Measurements from ENCODE around the gene METTL27. TPM values are rescaled to one million over a fixed set of nuclear protein-coding genes. Genes with fewer than 3 reads are reported as not detected.

The METTL27 gene
- total and polyA plus RNA-seq, 2 experiments from 2014 or later: 10.1 to 11.0 TPM

- H3K4me2 ChIP-seq: no peak overlapping the region
- no peaks in the 10 kb centered on the region for H3K9me3 Mint-ChIP-seq
- H3K27me3 ChIP-seq (ENCODE audit: insufficient read depth): no peaks in the 10 kb centered on the region
- TF ChIP-seq, protein P1, sequence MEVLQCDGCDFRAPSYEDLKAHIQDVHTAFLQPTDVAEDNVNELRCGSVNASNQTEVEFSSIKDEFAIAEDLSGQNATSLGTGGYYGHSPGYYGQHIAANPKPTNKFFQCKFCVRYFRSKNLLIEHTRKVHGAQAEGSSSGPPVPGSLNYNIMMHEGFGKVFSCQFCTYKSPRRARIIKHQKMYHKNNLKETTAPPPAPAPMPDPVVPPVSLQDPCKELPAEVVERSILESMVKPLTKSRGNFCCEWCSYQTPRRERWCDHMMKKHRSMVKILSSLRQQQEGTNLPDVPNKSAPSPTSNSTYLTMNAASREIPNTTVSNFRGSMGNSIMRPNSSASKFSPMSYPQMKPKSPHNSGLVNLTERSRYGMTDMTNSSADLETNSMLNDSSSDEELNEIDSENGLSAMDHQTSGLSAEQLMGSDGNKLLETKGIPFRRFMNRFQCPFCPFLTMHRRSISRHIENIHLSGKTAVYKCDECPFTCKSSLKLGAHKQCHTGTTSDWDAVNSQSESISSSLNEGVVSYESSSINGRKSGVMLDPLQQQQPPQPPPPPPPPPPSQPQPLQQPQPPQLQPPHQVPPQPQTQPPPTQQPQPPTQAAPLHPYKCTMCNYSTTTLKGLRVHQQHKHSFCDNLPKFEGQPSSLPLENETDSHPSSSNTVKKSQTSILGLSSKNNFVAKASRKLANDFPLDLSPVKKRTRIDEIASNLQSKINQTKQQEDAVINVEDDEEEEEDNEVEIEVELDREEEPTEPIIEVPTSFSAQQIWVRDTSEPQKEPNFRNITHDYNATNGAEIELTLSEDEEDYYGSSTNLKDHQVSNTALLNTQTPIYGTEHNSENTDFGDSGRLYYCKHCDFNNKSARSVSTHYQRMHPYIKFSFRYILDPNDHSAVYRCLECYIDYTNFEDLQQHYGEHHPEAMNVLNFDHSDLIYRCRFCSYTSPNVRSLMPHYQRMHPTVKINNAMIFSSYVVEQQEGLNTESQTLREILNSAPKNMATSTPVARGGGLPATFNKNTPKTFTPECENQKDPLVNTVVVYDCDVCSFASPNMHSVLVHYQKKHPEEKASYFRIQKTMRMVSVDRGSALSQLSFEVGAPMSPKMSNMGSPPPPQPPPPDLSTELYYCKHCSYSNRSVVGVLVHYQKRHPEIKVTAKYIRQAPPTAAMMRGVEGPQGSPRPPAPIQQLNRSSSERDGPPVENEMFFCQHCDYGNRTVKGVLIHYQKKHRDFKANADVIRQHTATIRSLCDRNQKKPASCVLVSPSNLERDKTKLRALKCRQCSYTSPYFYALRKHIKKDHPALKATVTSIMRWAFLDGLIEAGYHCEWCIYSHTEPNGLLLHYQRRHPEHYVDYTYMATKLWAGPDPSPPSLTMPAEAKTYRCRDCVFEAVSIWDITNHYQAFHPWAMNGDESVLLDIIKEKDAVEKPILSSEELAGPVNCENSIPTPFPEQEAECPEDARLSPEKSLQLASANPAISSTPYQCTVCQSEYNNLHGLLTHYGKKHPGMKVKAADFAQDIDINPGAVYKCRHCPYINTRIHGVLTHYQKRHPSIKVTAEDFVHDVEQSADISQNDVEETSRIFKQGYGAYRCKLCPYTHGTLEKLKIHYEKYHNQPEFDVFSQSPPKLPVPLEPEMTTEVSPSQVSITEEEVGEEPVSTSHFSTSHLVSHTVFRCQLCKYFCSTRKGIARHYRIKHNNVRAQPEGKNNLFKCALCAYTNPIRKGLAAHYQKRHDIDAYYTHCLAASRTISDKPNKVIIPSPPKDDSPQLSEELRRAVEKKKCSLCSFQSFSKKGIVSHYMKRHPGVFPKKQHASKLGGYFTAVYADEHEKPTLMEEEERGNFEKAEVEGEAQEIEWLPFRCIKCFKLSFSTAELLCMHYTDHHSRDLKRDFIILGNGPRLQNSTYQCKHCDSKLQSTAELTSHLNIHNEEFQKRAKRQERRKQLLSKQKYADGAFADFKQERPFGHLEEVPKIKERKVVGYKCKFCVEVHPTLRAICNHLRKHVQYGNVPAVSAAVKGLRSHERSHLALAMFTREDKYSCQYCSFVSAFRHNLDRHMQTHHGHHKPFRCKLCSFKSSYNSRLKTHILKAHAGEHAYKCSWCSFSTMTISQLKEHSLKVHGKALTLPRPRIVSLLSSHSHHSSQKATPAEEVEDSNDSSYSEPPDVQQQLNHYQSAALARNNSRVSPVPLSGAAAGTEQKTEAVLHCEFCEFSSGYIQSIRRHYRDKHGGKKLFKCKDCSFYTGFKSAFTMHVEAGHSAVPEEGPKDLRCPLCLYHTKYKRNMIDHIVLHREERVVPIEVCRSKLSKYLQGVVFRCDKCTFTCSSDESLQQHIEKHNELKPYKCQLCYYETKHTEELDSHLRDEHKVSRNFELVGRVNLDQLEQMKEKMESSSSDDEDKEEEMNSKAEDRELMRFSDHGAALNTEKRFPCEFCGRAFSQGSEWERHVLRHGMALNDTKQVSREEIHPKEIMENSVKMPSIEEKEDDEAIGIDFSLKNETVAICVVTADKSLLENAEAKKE (CRISPR knock-in tag; IDR thresholded peaks at IDR 0.05): no peak
- H3K27ac ChIP-seq (ENCODE audit: low read depth): no peak overlapping the region
- no peak overlapping the region for H3K27ac Mint-ChIP-seq
- H3K27me3 Mint-ChIP-seq (ENCODE audit: insufficient read depth, low read depth, poor library complexity): peaks cover 8% of the 10 kb centered on the region
- DNase-seq (ENCODE audit: low spot score) (no peak), ATAC-seq (peak; percentile 11; the same call in 1 of the 3 replicates)
- no peaks in the 10 kb centered on the region for H4K20me1 ChIP-seq (replicated peaks; ENCODE audit: insufficient read depth)
- H3K36me3 Mint-ChIP-seq (ENCODE audit: low read depth): no peaks in the 10 kb centered on the region
- peaks cover 20% of the 10 kb centered on the region for H3K4me1 ChIP-seq (ENCODE audit: insufficient read depth)
- H3F3A ChIP-seq (replicated peaks; ENCODE audit: low read depth): no peaks in the 10 kb centered on the region
- H3K4me3 Mint-ChIP-seq: no peak overlapping the region
- no peak overlapping the region for H3K4me3 ChIP-seq
- H3K36me3 ChIP-seq (ENCODE audit: insufficient read depth): no peaks in the 10 kb centered on the region
- peaks cover 18% of the 10 kb centered on the region for H3K4me1 Mint-ChIP-seq
- H2AFZ ChIP-seq: peak overlapping the region; percentile 38; the same call in 1 of the 2 replicates
- H3K79me2 ChIP-seq (replicated peaks; ENCODE audit: insufficient read depth): no peaks in the 10 kb centered on the region
- no peaks in the 10 kb centered on the region for H3K9me2 ChIP-seq (ENCODE audit: insufficient read depth)
Measured at GRCh38 chr7:73871163-73872011, 29.1 kb upstream of the METTL27 start.

GRCh38 chr7:73870041-73870492 is 27.8 kb upstream of the METTL27 start:
- DNase-seq (ENCODE audit: low spot score) (peak; percentile 56), ATAC-seq (peak; percentile 69)
- H3K4me1 Mint-ChIP-seq: peaks cover 18% of the 10 kb centered on the region
- Histone ChIP-seq H4K20me1 (replicated peaks; ENCODE audit: insufficient read depth) (no peaks in the 10 kb centered on the region), H3K4me2 (peak overlapping the region; percentile 51; the same call in 1 of the 2 replicates), H3K4me3 (no peak overlapping the region), H3K9me2 (ENCODE audit: insufficient read depth) (no peaks in the 10 kb centered on the region), H3K27ac (ENCODE audit: low read depth) (no peak overlapping the region), H3K79me2 (replicated peaks; ENCODE audit: insufficient read depth) (no peaks in the 10 kb centered on the region), H3F3A (replicated peaks; ENCODE audit: low read depth) (no peaks in the 10 kb centered on the region), H2AFZ (peak overlapping the region; percentile 84), H3K27me3 (ENCODE audit: insufficient read depth) (no peaks in the 10 kb centered on the region), H3K36me3 (ENCODE audit: insufficient read depth) (no peaks in the 10 kb centered on the region), H3K4me1 (ENCODE audit: insufficient read depth) (peaks cover 20% of the 10 kb centered on the region)
- H3K27me3 Mint-ChIP-seq (ENCODE audit: insufficient read depth, low read depth, poor library complexity): peaks cover 12% of the 10 kb centered on the region
- no peaks in the 10 kb centered on the region for H3K36me3 Mint-ChIP-seq (ENCODE audit: low read depth)
- H3K4me3 Mint-ChIP-seq: peak overlapping the region; percentile 11; the same call in 1 of the 3 replicates
- no peak overlapping the region for H3K27ac Mint-ChIP-seq
- H3K9me3 Mint-ChIP-seq: no peaks in the 10 kb centered on the region
- no peak for TF ChIP-seq JUNB (IDR thresholded peaks at IDR 0.05; ENCODE audit: unreplicated experiment)
- TF ChIP-seq, protein P1 (CRISPR knock-in tag; IDR thresholded peaks at IDR 0.05): no peak
